ENCODE results near the gene COL8A1. TPM values are rescaled to one million over a fixed set of nuclear protein-coding genes. Genes with fewer than 3 reads are reported as not detected.

COL8A1 gene
- total RNA-seq, 2 donors from 2014 or later = not detected

GRCh38 chr3:99751649-99752048 is 113.3 kb downstream of the COL8A1 start:
- Mint-ChIP-seq H3K27me3 (peaks cover 32% of the 10 kb centered on the region), H3K4me3 (no peak overlapping the region), H3K4me1 (no peaks in the 10 kb centered on the region), H3K27ac (no peak overlapping the region), H3K36me3 (ENCODE audit: low read depth) (no peaks in the 10 kb centered on the region)
- no peak for ATAC-seq
- DNase-seq = no peak
- H3K9me3 ChIP-seq (ENCODE audit: control insufficient read depth, low read length, poor library complexity, severe bottlenecking) = no peaks in the 10 kb centered on the region

GRCh38 chr3:99753268-99753975 is 115.0 kb downstream of the COL8A1 start:
- H3K27ac Mint-ChIP-seq = no peak overlapping the region
- H3K36me3 Mint-ChIP-seq (ENCODE audit: low read depth) = no peaks in the 10 kb centered on the region

DNA sequence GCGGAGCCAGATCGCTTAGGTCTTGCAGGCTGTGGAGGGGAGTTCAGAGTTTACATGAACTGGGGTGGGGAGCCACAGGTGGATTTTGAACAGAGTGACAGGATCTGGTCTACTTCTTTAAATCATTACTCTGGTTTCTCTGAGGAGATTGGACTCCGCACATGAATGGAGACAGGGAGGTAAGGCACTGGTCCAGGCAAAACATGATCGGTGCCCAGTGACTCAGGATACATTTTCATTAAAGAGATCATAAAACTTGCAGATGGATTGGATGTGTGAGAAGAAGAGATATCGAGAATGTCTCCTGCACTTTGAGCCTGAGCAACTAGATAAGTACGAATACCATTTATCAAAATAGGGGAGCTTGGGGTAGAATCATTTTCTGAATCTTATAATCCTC is 117.4 kb downstream of the COL8A1 start:
- Mint-ChIP-seq H3K27me3 (peaks cover 50% of the 10 kb centered on the region), H3K4me1 (no peaks in the 10 kb centered on the region)
- H3K9me3 ChIP-seq (ENCODE audit: control insufficient read depth, low read length, poor library complexity, severe bottlenecking) = no peaks in the 10 kb centered on the region

More at GRCh38 chr3:99753268-99753975, 115.0 kb downstream of the COL8A1 start:
- Mint-ChIP-seq H3K4me1 (no peaks in the 10 kb centered on the region), H3K27me3 (peaks cover 32% of the 10 kb centered on the region), H3K4me3 (no peak overlapping the region)
- DNase-seq = no peak
- no peaks in the 10 kb centered on the region for H3K9me3 ChIP-seq (ENCODE audit: control insufficient read depth, low read length, poor library complexity, severe bottlenecking)
- peak; percentile 51 for ATAC-seq

DNA sequence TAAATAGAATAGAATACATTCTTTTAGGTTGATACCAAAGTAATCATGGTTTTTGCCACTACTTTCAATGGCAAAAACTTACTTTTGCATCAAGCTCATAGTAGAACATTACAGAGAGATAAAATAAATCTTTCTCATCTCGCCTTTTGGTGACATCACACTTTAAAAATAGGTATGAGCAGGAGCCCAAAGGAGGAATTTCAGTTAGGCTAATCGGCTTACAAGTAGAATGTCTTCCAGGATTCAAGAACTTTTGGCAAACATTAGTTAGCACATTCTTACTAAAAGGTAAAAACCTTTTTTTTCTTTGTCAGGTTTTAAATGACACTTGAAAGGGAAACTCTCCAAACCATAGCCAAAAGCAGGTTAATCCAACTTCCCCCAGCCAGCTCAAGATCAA is 119.6 kb downstream of the COL8A1 start:
- ATAC-seq (no peak), DNase-seq (no peak)
- peaks cover 56% of the 10 kb centered on the region for H3K27me3 Mint-ChIP-seq
- H3K36me3 Mint-ChIP-seq (ENCODE audit: low read depth) = no peaks in the 10 kb centered on the region
- H3K27ac Mint-ChIP-seq = no peak overlapping the region
- no peak overlapping the region for H3K4me3 Mint-ChIP-seq
- H3K4me1 Mint-ChIP-seq = no peaks in the 10 kb centered on the region
- no peaks in the 10 kb centered on the region for H3K9me3 ChIP-seq (ENCODE audit: control insufficient read depth, low read length, poor library complexity, severe bottlenecking)

More for the DNA sequence above, 117.4 kb downstream of the COL8A1 start:
- no peak overlapping the region for H3K4me3 Mint-ChIP-seq
- no peak for ATAC-seq
- no peak overlapping the region for H3K27ac Mint-ChIP-seq
- no peak for DNase-seq
- no peaks in the 10 kb centered on the region for H3K36me3 Mint-ChIP-seq (ENCODE audit: low read depth)

- no peaks in the 10 kb centered on the region for H3K4me1 Mint-ChIP-seq
- H3K4me3 Mint-ChIP-seq = no peak overlapping the region
- H3K27ac Mint-ChIP-seq = no peak overlapping the region
- no peaks in the 10 kb centered on the region for H3K36me3 Mint-ChIP-seq (ENCODE audit: low read depth)
- no peaks in the 10 kb centered on the region for H3K9me3 ChIP-seq (ENCODE audit: control insufficient read depth, low read length, poor library complexity, severe bottlenecking)
- no peak for DNase-seq
- H3K27me3 Mint-ChIP-seq = peaks cover 56% of the 10 kb centered on the region
- ATAC-seq = no peak
Observed at GRCh38 chr3:99758502-99759177, 120.2 kb downstream of the COL8A1 start.

DNA sequence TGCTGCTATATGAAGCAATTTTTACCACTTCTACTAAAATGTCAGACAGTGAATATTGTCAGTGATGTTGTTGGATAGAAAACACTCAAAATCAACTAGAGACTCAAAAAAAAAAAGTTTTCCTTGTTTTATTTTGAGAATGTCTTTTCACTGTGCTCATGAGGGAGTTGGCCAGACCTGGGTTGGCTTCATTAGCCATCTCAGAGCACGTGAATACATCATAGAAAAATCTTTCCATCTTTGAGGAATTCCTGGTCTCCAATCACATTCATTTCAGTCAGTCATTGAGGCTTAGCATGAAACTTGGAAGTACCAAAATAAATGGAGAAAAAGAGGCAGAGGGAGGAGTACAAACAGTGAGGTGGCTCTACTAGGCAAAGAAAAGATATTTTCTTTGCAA is 121.6 kb downstream of the COL8A1 start:
- H3K27me3 Mint-ChIP-seq = peaks cover 51% of the 10 kb centered on the region
- no peak overlapping the region for H3K27ac Mint-ChIP-seq
- peaks cover under 1% of the 10 kb centered on the region for H3K4me1 Mint-ChIP-seq

DNA sequence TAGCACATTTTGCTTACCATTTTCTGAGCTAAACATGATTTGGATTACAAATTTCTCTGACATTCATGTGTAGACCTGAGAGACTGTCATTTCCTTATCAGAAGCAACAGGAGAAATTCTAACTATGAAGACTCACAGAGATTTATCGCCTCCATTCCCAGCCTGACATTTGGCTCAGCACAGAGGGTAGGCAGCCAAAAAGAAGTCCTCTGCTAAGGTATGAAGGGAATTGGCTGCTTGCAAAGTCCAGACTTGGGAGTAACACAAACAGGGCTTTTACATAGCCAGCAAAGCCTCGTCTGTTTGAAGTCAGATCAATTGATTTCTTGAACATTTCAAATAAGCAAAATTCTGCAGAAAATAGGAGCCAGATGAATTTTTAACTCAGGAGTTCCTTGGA is 122.2 kb downstream of the COL8A1 start:
- peaks cover 47% of the 10 kb centered on the region for H3K27me3 Mint-ChIP-seq
- no peak overlapping the region for H3K4me3 Mint-ChIP-seq
- DNase-seq = no peak
- no peak for ATAC-seq
- H3K4me1 Mint-ChIP-seq = peaks cover 2% of the 10 kb centered on the region
- H3K27ac Mint-ChIP-seq = no peak overlapping the region
- no peaks in the 10 kb centered on the region for H3K9me3 ChIP-seq (ENCODE audit: control insufficient read depth, low read length, poor library complexity, severe bottlenecking)
- H3K36me3 Mint-ChIP-seq (ENCODE audit: low read depth) = no peaks in the 10 kb centered on the region

More for the DNA sequence above, 121.6 kb downstream of the COL8A1 start:
- H3K4me3 Mint-ChIP-seq = no peak overlapping the region
- no peaks in the 10 kb centered on the region for H3K9me3 ChIP-seq (ENCODE audit: control insufficient read depth, low read length, poor library complexity, severe bottlenecking)
- ATAC-seq = no peak
- no peak for DNase-seq
- no peaks in the 10 kb centered on the region for H3K36me3 Mint-ChIP-seq (ENCODE audit: low read depth)

DNA sequence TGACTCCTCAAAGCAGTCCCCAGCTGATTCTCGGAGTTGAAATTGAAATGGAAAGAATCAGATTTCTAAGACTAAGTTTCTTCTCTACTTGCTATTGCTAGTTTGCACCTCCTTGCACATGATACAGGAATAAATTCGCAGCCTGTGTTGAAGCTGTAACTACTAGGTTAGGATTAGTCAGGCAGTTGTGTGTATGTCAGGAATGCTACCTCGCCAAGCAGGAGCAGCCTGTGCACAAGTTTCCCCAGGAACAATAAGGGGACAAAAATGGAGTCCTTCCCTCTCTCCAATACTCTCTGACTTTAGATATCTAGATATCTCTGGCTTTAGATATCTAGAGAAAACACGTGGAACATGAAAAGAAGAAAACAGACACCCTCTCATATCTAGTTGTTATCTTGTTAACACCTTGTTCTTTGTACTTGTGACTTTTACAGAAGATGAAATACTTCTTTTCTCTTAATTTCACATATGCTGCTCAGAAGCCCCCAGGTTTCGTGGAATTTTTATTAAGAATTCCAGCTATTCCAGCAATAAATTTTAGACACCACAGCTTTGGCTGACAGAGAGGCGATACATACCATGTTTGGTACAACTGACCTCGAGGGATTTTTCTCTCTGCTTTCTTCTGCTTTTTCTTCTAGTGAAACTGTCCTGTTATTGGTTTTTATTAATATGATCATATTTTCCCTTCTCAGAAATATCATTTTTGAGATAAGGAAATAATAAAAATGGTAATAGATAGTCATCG is 123.2 kb downstream of the COL8A1 start:
- Mint-ChIP-seq H3K27ac (no peak overlapping the region), H3K27me3 (peaks cover 38% of the 10 kb centered on the region), H3K4me1 (peaks cover 2% of the 10 kb centered on the region), H3K36me3 (ENCODE audit: low read depth) (no peaks in the 10 kb centered on the region), H3K4me3 (no peak overlapping the region)
- ATAC-seq (no peak), DNase-seq (no peak)
- no peaks in the 10 kb centered on the region for H3K9me3 ChIP-seq (ENCODE audit: control insufficient read depth, low read length, poor library complexity, severe bottlenecking)

DNA sequence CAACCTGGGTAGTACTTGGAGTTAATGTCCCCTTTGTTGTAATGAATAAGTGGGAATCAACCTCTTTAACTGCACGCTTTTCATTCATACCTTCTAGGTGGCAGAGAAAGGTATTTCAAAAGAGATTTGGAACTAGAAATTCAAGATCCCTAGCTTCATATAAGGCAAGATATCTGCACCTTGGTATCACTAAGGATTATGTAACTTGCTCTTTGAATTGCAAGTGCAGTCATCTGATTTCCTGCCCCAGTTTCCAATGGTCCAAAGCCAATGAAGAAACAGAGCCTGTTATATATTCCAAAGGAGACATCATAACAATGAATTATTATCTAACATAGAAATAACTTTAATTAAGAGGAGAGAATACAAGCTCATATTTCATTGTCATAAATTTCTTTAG is 124.5 kb downstream of the COL8A1 start:
- no peak overlapping the region for H3K27ac Mint-ChIP-seq
- DNase-seq = no peak
- no peaks in the 10 kb centered on the region for H3K9me3 ChIP-seq (ENCODE audit: control insufficient read depth, low read length, poor library complexity, severe bottlenecking)
- peaks cover 37% of the 10 kb centered on the region for H3K27me3 Mint-ChIP-seq
- no peaks in the 10 kb centered on the region for H3K36me3 Mint-ChIP-seq (ENCODE audit: low read depth)
- peaks cover 2% of the 10 kb centered on the region for H3K4me1 Mint-ChIP-seq
- H3K4me3 Mint-ChIP-seq = no peak overlapping the region
- ATAC-seq = no peak

DNA sequence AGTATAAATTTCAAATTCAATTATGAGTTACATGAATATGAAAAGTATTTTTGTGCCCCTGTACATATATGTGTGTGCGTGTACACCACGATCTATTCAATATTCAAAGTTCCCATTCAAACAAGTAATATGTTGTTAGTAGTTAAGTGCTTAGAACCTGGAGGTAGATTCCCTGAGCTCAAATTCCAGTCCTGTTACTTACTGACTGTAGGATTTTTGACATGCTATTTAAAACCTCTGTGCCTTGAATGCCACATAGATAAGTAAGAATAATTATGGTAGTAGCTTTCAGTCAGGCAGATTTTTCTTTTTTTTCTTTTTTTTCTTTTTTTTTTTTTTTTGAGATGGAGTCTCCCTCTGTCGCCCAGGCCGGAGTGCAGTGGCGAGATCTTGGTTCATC is 126.0 kb downstream of the COL8A1 start:
- no peak overlapping the region for H3K27ac Mint-ChIP-seq
- no peaks in the 10 kb centered on the region for H3K9me3 ChIP-seq (ENCODE audit: control insufficient read depth, low read length, poor library complexity, severe bottlenecking)
- peaks cover 2% of the 10 kb centered on the region for H3K4me1 Mint-ChIP-seq
- no peak overlapping the region for H3K4me3 Mint-ChIP-seq
- no peaks in the 10 kb centered on the region for H3K36me3 Mint-ChIP-seq (ENCODE audit: low read depth)
- ATAC-seq (no peak), DNase-seq (no peak)
- peaks cover 22% of the 10 kb centered on the region for H3K27me3 Mint-ChIP-seq

- DNase-seq = no peak
- Mint-ChIP-seq H3K36me3 (ENCODE audit: low read depth) (no peaks in the 10 kb centered on the region), H3K4me3 (no peak overlapping the region), H3K27ac (no peak overlapping the region), H3K4me1 (peaks cover 2% of the 10 kb centered on the region), H3K27me3 (peaks cover 14% of the 10 kb centered on the region)
- no peaks in the 10 kb centered on the region for H3K9me3 ChIP-seq (ENCODE audit: control insufficient read depth, low read length, poor library complexity, severe bottlenecking)
- ATAC-seq = no peak
Observed at GRCh38 chr3:99765042-99765942, 126.9 kb downstream of the COL8A1 start.

- Mint-ChIP-seq H3K4me3 (no peak overlapping the region), H3K36me3 (ENCODE audit: low read depth) (no peaks in the 10 kb centered on the region), H3K27me3 (peaks cover 9% of the 10 kb centered on the region), H3K4me1 (peaks cover 2% of the 10 kb centered on the region), H3K27ac (no peak overlapping the region)
- no peak for DNase-seq
- H3K9me3 ChIP-seq (ENCODE audit: control insufficient read depth, low read length, poor library complexity, severe bottlenecking) = no peaks in the 10 kb centered on the region
- no peak for ATAC-seq
Observed at GRCh38 chr3:99767291-99767690, 128.9 kb downstream of the COL8A1 start.

DNA sequence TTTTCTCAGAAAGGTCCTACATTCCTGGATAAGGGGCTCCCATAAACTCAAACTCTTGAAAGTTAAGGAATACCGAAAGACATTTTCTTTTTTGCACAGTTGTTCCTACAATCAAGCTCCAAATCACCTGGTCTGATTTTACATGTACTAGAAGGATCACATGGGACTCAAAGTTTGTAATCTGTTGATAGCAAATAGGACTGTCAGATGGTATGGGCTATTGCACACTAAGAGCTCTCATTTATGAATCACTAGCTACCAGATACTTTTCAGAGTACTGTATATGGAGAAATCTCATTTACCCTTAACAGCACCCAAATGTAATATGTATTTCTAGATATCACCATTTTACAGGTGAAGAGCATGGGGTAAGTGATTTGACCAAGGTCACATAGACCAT is 129.7 kb downstream of the COL8A1 start:
- no peak overlapping the region for H3K27ac Mint-ChIP-seq
- DNase-seq (no peak), ATAC-seq (no peak)
- H3K27me3 Mint-ChIP-seq = peaks cover 5% of the 10 kb centered on the region
- peaks cover 2% of the 10 kb centered on the region for H3K4me1 Mint-ChIP-seq
- H3K9me3 ChIP-seq (ENCODE audit: control insufficient read depth, low read length, poor library complexity, severe bottlenecking) = no peaks in the 10 kb centered on the region
- H3K4me3 Mint-ChIP-seq = no peak overlapping the region
- H3K36me3 Mint-ChIP-seq (ENCODE audit: low read depth) = no peaks in the 10 kb centered on the region
